HG03135 (cell line): ENCODE data around the gene SLC26A6.

Experiments used
- ATAC-seq: cut with Tn5 transposase; IDR thresholded peaks from one replicate; pipeline ENCODE4 v1.9.1; 2021; ENCODE audit warnings: mild to moderate bottlenecking, moderate library complexity; ENCODE audit not compliant: unreplicated experiment

The SLC26A6 gene

GRCh38 chr3:48581621-48582481, 53.4 kb downstream of the SLC26A6 start:
- no peak for ATAC-seq

- ATAC-seq, result no peak
These were observed 58.6 kb downstream of the SLC26A6 start for GRCh38 chr3:48576647-48577046.
